ENCODE measurements around the gene CDH4.

DNA sequence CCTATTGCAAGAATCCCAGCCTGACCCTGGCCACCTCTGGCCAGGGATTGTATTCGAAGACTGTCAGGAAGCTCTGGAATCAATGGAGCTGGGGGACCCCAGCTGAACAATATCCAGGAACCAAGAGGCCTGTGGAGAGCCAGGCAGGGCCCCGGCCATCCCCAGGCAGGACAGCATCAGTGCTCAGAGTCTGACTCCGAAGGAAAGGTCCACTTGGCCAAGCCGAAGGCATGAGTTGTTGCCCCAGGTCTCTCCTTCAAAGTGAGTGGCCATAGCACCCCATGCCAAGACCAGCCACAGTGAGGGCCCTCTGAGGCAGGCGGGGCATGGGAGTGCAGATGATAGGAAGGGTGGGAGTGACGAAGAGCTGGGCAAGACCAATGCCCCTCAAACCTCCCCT lies 193.1 kb downstream of the CDH4 start:
- TF ChIP-seq, protein P1, sequence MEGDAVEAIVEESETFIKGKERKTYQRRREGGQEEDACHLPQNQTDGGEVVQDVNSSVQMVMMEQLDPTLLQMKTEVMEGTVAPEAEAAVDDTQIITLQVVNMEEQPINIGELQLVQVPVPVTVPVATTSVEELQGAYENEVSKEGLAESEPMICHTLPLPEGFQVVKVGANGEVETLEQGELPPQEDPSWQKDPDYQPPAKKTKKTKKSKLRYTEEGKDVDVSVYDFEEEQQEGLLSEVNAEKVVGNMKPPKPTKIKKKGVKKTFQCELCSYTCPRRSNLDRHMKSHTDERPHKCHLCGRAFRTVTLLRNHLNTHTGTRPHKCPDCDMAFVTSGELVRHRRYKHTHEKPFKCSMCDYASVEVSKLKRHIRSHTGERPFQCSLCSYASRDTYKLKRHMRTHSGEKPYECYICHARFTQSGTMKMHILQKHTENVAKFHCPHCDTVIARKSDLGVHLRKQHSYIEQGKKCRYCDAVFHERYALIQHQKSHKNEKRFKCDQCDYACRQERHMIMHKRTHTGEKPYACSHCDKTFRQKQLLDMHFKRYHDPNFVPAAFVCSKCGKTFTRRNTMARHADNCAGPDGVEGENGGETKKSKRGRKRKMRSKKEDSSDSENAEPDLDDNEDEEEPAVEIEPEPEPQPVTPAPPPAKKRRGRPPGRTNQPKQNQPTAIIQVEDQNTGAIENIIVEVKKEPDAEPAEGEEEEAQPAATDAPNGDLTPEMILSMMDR (optimal IDR thresholded peaks at IDR 0.05 in 1 of 3, IDR thresholded peaks at IDR 0.05 in 1 of 3, conservative IDR thresholded peaks at IDR 0.05 in 1 of 3; ENCODE audit: extremely low read depth in 1 of 3, insufficient read depth in 2 of 3, low read length in 3 of 3) = no peak
- TF ChIP-seq EZH2 (IDR thresholded peaks at IDR 0.05; ENCODE audit: low read length) = no peak

All from keratinocyte (primary cell).